NCI-H524 treated with DMSO at 0.1 percent for 48 hours (cell line): ENCODE results near the gene SMARCAD1.

Source experiments
- DNase-seq: peaks from one replicate; lab custom pipeline; 2025; lab: John Stamatoyannopoulos, UW

SMARCAD1 gene

DNA sequence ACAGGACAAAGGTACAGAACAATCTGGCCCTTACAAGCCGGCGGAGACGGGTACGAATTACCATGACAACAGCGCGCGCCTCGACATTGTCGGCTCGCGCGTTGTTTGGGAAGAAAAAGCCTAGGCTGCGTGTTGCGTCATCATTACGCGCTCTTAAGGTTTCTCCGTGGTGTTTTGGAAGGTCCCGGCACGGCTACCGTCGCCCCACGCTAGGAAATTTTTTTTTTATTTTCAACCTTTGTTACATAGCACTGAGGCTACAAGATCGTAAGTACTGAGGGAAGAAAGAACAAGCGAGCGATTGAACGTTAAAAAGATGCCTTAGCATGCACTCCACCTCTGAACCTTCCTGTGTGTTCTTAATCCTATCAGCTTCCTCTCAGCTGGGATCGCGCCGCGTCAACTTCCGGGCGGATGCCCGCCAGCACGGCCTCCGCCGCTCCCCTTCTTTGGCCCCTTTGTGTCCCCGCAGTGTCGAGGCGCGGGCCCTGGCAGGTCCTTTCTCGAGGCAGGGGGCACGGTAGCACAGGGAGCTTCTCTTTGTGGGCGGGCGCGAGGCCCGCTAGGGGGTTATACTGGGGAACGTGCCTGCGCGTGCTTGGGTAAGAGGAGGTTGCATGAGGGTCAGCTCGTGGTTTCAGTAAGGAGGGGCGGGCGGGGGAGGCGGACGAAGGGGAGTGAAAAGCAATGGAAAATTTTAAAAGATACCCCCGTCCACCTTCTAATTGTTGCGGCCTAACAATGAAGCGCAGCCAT, at the start of gene SMARCAD1:
TSS of gene SMARCAD1 (plus strand) at position 397 of the 756 bp plus-strand sequence. CDS start 530 bp downstream, outside the sequence.
- DNase-seq, result peak; percentile 68

DNA sequence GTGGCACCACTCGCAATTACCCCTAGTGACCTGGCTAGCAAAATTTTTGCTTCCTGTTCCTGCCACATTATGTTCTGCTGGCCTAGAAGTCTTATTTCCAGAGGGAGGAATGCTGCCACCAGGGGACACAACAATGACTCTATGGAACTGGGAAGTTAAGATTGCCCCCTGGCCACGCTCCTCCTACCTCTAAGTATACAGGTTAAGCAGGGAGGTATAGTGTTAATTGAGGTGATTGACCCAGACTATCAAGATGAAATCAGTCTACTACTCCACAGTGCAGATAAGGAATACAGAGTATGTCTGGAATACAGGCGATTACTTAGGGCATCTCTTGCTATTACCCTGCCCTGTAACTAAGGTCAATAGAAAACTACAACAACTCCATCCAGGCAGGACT, 48.8 kb upstream of the SMARCAD1 start:
- no peak for DNase-seq

GRCh38 chr4:94159790-94160189, 47.9 kb upstream of the SMARCAD1 start:
- no peak for DNase-seq

DNA sequence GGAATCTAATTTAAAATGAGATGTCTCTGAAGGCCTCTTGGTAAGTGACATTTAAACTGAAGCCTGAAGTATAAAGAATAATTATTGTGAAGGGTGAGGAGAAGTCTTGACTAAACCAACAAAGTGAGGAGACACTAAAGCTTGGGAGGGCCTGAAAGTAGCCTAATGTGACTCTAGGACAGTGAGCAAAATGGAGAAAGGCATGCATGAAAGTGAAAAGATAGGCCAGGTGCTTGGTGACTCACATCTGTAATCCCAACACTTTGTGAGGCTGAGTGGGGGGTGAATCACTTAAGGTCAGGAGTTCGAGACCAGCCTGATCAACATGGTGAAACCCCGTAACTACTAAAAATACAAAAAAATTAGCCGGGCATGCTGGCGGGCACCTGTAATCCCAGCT, 46.9 kb upstream of the SMARCAD1 start:
- DNase-seq, result no peak

DNA sequence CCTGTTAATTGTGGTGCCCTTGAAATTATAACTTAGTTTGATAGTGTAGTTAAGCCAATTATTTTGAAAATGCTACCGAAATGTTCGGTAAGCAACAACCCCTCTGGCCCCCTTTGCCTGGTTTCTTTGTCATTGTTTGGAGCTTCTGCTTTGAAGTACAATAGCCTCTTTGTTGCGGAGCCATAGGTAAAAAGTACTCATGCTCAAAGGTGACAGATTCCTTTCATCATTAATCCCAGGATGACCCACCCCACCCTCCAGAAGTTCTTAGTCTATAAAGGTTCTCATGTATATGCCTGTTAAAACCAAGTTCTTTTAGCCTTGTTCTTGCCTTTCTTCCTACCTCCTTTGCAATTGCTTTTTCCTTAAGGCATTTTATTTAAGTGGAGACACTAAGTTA, 42.4 kb upstream of the SMARCAD1 start:
- DNase-seq, result no peak

DNA sequence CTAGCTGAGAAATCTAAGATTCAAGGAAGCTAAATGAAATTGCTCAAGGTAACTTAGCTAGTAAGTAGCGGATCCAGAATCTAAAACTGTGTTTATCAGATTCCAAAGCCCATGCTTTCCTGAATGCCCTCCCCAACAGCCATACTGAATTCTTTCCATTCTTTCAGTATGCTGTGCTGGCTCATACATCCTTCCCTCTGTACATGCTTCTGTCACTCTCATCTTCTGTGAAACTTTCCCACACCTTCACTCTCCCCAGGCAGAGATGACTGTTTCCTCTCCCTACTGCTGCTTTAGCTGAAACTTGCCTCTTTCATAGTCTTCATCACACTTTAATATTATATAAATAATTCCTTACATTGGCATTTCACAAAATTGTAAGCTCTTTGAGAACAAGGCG, 39.3 kb upstream of the SMARCAD1 start:
- no peak for DNase-seq

- DNase-seq, result no peak
These were observed 37.8 kb upstream of the SMARCAD1 start for GRCh38 chr4:94169803-94170372.

DNA sequence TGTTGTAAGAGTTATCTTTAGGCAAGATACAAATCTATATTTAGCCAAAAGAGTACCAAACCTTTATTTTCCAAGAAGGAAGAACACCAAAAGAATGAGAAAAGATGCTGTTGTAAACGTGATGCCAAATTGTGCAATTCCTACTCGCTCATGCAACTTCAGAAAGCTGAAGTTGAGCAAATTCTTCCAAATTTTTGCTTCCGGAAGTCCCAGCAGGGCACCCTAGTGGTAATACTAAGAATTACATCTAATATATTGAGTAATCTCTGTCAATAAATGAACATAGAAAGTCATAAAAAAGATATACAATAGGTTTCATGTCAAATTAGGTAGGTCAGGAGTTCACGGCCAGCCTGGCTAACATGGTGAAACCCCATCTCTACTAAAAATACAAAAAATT, 36.0 kb upstream of the SMARCAD1 start:
- DNase-seq, result no peak

- DNase-seq, result no peak
These were observed 32.0 kb upstream of the SMARCAD1 start for GRCh38 chr4:94175553-94176261.

DNA sequence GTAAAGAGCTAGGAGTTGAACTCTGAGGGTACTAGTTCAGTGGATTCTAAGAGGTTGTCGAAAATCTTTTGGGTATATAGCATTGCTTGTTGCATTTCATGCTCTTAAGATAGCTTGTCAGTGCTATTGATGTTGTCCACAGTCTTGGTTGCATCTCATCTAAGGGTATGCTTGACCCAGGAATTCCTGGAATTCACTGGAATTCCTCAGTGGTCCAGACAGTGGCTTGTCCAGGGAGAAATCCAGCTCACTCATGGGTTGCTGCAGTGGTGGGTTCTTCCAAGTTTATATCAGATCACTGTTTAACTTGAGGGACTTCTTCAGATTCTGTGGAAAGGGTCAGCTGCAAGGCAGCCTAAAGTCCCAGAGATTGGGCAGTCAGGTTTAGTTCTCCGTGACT, 29.8 kb upstream of the SMARCAD1 start:
- no peak for DNase-seq

- DNase-seq, result no peak
These were observed 25.9 kb upstream of the SMARCAD1 start for GRCh38 chr4:94181815-94182214.

DNA sequence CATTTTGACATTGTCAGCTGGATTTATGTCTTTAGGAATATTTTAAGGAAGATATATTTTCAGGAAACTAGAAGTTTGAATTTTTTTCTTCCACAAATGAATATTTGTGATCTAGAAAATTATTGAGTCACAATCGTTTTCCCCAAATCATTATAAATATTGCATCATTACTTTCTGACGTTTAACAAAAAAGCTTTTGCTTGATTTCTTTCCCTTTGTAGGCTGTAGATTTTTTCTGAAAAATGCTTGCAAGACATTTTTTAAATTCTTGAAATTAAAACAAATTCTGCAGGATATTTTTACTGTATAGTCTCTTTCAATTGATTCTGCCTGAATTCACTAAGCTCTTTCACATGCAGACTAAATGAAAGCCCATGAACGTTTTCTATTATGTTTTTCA, 4.9 kb upstream of the SMARCAD1 start:
- DNase-seq, result no peak

DNA sequence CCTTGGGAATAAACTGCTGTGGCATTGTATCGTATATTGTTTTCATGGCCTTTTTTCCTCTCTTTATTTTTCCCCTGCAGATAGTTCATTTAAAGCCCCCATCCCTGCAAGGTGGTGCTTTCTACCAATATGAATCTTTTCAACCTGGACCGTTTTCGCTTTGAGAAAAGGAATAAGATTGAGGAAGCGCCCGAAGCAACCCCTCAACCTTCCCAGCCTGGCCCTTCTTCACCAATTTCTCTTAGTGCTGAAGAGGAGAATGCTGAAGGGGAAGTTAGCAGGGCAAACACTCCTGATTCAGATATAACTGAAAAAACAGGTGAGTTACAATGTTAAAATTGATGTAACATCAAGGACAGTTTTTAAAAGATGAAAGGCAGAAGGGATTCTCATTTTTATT, 601 bp downstream of the SMARCAD1 start:
- no peak for DNase-seq

GRCh38 chr4:94208918-94209317, 1.3 kb downstream of the SMARCAD1 start:
- no peak for DNase-seq

DNA sequence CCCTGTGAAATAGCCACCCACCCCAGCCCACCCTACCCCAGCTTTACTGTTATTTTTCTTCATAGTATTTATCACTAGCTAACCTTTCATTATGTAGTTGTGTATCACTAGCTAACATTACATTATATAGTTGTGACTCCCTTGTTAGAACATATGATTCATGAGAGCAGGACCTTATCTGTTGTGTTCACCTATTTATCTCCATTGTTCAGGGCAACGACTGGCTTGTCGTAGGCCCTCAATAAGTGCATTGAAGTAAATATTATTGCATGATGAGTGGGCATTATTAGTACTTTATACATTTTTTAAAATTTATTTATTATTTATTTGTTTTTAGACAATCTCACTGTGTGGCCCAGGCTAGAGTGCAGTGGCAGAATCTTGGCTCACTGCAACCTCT, 4.2 kb downstream of the SMARCAD1 start:
- DNase-seq, result no peak

- DNase-seq, result no peak
These were observed 7.1 kb downstream of the SMARCAD1 start for GRCh38 chr4:94214703-94215319.

DNA sequence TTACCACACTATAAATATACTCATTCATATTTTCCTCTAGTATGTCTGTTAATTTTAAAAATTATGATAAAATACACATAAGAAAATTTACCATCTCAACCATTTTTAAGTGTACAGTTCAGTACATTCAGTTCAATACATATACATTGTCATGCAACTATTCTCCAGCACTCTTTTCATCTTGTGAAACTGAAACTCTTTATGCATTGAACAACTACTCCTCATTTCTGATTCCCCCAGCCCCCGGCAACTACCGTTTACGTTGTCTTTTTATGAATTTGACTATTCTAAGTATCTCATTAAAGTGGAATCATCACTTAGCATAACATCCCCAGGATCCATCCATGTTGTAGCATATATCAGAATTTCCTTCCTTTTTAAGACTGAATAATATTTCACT, 8.7 kb downstream of the SMARCAD1 start:
- no peak for DNase-seq

DNA sequence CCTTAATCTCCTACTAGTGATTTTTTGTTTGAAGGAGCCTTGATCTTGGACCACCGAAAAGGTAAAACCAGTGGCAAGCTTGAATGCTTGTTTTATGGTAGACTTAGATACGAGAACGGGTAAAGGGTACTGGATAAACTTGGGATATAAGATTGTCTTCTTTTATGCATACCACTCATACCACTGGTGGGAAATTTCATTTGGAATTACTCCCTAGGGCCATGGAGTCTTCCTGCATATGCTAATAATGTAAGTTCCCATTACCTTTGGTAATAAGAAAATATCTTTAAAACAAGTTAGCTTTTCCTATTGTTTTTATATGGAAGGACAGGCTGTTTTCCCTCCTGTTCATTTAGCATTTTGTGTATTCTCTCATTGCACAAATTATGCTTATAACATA, 11.7 kb downstream of the SMARCAD1 start:
- no peak for DNase-seq

DNA sequence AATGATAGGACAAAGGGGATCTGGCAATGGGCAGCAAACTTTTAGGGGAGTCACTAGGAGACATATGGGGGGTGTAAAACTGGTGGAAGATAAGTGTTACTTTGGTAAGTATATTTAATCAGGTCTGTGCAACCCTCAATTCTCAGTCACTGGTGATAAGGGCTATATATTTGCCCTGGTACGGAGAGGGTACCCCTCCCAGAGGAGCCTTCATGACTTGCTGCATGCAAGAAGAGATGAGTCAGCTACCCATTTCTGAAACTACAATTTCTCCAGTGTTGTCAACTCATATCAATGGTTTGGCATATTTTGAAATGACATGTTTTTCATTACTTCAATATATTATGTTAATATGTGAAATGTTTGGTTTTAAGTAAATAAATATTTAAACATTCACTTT, 14.3 kb downstream of the SMARCAD1 start:
- DNase-seq, result no peak

GRCh38 chr4:94225449-94225848, 17.8 kb downstream of the SMARCAD1 start:
- no peak for DNase-seq

DNA sequence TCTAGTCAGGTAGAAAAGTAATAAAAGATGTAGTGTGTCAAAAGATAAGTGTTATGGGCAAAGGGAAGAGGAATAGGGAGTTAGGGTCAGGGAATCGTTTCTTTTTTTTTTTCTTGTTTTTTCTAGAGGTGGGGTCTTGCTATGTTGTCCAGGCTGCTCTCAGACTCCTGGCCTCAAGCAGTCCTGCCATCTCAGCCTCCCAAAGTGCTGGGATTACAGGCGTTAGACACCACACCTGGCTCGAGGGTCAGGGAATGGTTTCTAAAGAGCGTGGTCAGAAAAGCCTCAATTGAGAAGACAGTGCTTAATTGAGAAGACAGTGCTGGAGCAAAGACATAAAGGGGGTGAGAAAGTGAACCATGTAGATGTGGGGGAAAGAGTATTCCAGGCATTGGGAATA, 19.1 kb downstream of the SMARCAD1 start:
- DNase-seq, result no peak

DNA sequence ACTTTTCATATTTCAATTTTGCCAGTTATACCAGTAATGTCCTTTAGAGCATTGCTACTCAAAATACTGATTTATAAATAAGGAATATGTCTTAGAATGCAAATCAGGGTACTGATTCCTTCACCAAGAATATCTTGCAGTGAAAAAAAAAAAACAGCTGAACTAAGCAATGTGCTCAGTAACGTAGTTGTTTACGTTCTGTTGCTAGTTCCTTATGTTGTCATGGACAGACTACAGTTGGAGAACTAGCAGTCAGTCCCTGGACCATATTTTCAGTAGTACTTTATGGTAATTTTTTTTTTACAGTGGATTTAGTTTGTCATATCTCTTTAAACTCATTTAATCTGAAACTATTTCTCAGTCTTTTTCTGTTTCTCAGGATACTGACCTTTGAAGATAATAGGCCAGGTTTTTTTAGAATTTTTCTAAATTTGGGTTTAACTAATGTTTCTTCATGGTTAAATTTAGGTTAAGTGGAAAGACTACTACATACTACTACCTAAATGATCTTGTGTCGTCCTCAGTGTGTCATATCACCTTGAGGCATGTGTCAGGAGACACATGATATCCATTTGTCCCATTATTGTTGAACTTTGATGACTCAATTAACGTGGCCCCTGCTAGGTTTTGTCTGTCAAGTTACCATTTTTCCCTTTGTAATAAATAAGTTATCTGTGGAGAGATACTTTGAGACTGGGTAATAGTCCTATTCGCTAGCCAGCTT, 21.0 kb downstream of the SMARCAD1 start:
- DNase-seq, result no peak
